B cell (primary cell): ENCODE results near the gene CACNA1D. TPM values are rescaled to one million over a fixed set of nuclear protein-coding genes. Genes with fewer than 3 reads are reported as not detected.

Experiments
- ATAC-seq: fragments of 200-7000 bp; cut with Tn5 transposase; one replicate; pipeline ENCODE4 v1.10.0; 2021; ENCODE audit warnings: low read depth, mild to moderate bottlenecking, moderate number of reproducible peaks, moderate library complexity
- CTCF ChIA-PET: fragments of 350-600 bp; sonication (Branson Sonifier 250); formaldehyde crosslinking; loops from one replicate; lab custom pipeline; 2021; ENCODE audit warnings: antibody characterized with exemption, inconsistent platforms; lab: Charles Lee
- POLR2A ChIA-PET: fragments of 350-600 bp; sonication (Branson Sonifier 250); formaldehyde crosslinking; loops from one replicate; lab custom pipeline; 2021; ENCODE audit warnings: antibody characterized with exemption; lab: Charles Lee
- DNase-seq: peaks from one replicate; pipeline ENCODE4 v3.0.0; 2013
- H2AFZ ChIP-seq: 2 replicates; pipeline ENCODE4 v1.6.1; 2012; ENCODE audit warnings: mild to moderate bottlenecking, low read depth, low read length; ENCODE audit not compliant: insufficient read depth, poor library complexity, severe bottlenecking
- H3K27ac ChIP-seq, 2 donors: 1 replicate in 1 of 2; 2 replicates in 1 of 2; pipeline ENCODE4 v1.5.1; 2012 to 2013; ENCODE audit warnings: low read length in 2 of 2, mild to moderate bottlenecking in 2 of 2, moderate library complexity in 1 of 2
- H3K27me3 ChIP-seq, 4 experiments: fragments of 200-600 bp in 1 of 4; sonication (generic) in 1 of 4; replicated peaks in 1 of 4; 1 replicate in 2 of 4; 2 replicates in 2 of 4; pipeline versions ENCODE4 v1.6.1 to v1.7.0; 2013 to 2016; ENCODE audit warnings: low read length in 3 of 4, mild to moderate bottlenecking in 2 of 4, mixed read lengths in 1 of 4, moderate library complexity in 1 of 4; ENCODE audit not compliant: insufficient read depth in 4 of 4, control insufficient read depth in 3 of 4; ENCODE audit errors: control extremely low read depth in 1 of 4
- H3K36me3 ChIP-seq, 2 experiments: replicated peaks in 1 of 2; 1 replicate in 1 of 2; 2 replicates in 1 of 2; pipeline versions ENCODE4 v1.6.1 to v1.7.1; 2013; ENCODE audit warnings: low read length in 1 of 2; ENCODE audit not compliant: insufficient read depth in 2 of 2, control insufficient read depth in 1 of 2; ENCODE audit errors: control extremely low read depth in 1 of 2, extremely low read depth in 1 of 2
- H3K4me1 ChIP-seq, 2 donors: fragments of 200-600 bp in 1 of 2; sonication (generic) in 1 of 2; 1 replicate in 1 of 2; 2 replicates in 1 of 2; pipeline versions ENCODE4 v1.5.1 to v1.6.1; 2013 to 2017; ENCODE audit warnings: low read length in 2 of 2; ENCODE audit not compliant: control insufficient read depth in 2 of 2, insufficient read depth in 2 of 2
- H3K4me2 ChIP-seq: replicated peaks from 2 replicates; pipeline ENCODE3; 2012; ENCODE audit warnings: mild to moderate bottlenecking, low read depth, low read length; ENCODE audit not compliant: poor library complexity, severe bottlenecking
- H3K4me3 ChIP-seq, 5 experiments: fragments of 200-600 bp in 1 of 5; sonication (generic) in 1 of 5; 1 replicate in 3 of 5; 2 replicates in 2 of 5; pipeline versions ENCODE4 v1.5.1 to v1.7.0; 2011 to 2016; ENCODE audit warnings: low read length in 4 of 5, mild to moderate bottlenecking in 4 of 5, low read depth in 2 of 5, control low read depth in 1 of 5, moderate library complexity in 1 of 5; ENCODE audit not compliant: insufficient read depth in 1 of 5; ENCODE audit errors: control extremely low read depth in 1 of 5, extremely low read depth in 1 of 5
- H3K79me2 ChIP-seq: fragments of 200-600 bp; sonication (generic); one replicate; pipeline ENCODE4 v1.6.0; 2016; ENCODE audit warnings: low read length; ENCODE audit not compliant: control insufficient read depth, insufficient read depth
- H3K9ac ChIP-seq: fragments of 200-600 bp; sonication (generic); 2 replicates; pipeline ENCODE4 v1.6.1; 2017; ENCODE audit warnings: mild to moderate bottlenecking, low read length, moderate library complexity
- H3K9me3 ChIP-seq, 3 donors: one replicate each; pipeline versions ENCODE4 v1.6.1 to v1.7.1; 2013; ENCODE audit warnings: low read length in 2 of 3; ENCODE audit not compliant: control insufficient read depth in 2 of 3, insufficient read depth in 1 of 3; ENCODE audit errors: control extremely low read depth in 1 of 3
- H4K20me1 ChIP-seq: 2 replicates; pipeline ENCODE4 v1.6.0; 2012; ENCODE audit warnings: mild to moderate bottlenecking, low read length; ENCODE audit not compliant: insufficient read depth, control insufficient read depth, poor library complexity, severe bottlenecking
- H3K27ac Mint-ChIP-seq: one replicate; pipeline ENCODE4 v1.8.0; 2021; ENCODE audit warnings: mixed read lengths
- H3K27me3 Mint-ChIP-seq: one replicate; pipeline ENCODE4 v1.8.0; 2021; ENCODE audit warnings: mixed read lengths
- H3K4me1 Mint-ChIP-seq: one replicate; pipeline ENCODE4 v1.8.0; 2021; ENCODE audit warnings: mixed read lengths
- H3K4me3 Mint-ChIP-seq: one replicate; pipeline ENCODE4 v1.8.0; 2021; ENCODE audit warnings: mixed read lengths
- H3K9me3 Mint-ChIP-seq: one replicate; pipeline ENCODE4 v1.8.0; 2022; ENCODE audit warnings: mixed read lengths; ENCODE audit not compliant: insufficient read depth
- EZH2 ChIP-seq: IDR thresholded peaks from 2 replicates; pipeline ENCODE4 v1.6.1; 2012; ENCODE audit warnings: borderline replicate concordance, low read depth, mild to moderate bottlenecking, moderate library complexity, low read length; ENCODE audit not compliant: insufficient read depth, poor library complexity, severe bottlenecking
- WGBS: methylation state at CpG from one replicate; pipeline ENCODE4 v1.1.5; 2013; ENCODE audit warnings: missing lambda C conversion rate; ENCODE audit not compliant: insufficient coverage; 5-methylcytosine and 5-hydroxymethylcytosine counted together
- intact Hi-C: fragments of 100-400 bp; cut with micrococcal nuclease; formaldehyde crosslinking; loops from one replicate; pipeline ENCODE4 v1.10.0; 2022
- polyA plus RNA-seq: library from polyadenylated mRNA; depleted of rRNA; stranded (reverse); fragments of >200 nt; gene quantifications from 2 replicates; pipeline ENCODE4 v1.2.3, GENCODE V29; 2012
- total RNA-seq, 2 donors: library from RNA; stranded (reverse); fragments of 120-200 nt in 1 of 2; gene quantifications; 1 replicate in 1 of 2; 2 replicates in 1 of 2; pipeline versions ENCODE4 v1.2.3 to v1.2.4, GENCODE V29; 2013 to 2022
- TF ChIP-seq, protein P1 (sequence below): fragments of 200-600 bp; IDR thresholded peaks from one replicate; pipeline ENCODE4 v1.8.0; 2022; ENCODE audit warnings: antibody characterized with exemption, mild to moderate bottlenecking

CACNA1D gene
- total and polyA plus RNA-seq, 2 donors (not counting 1 experiment from before 2014, with no cell fraction given): 0.06 to 0.07 TPM

DNA sequence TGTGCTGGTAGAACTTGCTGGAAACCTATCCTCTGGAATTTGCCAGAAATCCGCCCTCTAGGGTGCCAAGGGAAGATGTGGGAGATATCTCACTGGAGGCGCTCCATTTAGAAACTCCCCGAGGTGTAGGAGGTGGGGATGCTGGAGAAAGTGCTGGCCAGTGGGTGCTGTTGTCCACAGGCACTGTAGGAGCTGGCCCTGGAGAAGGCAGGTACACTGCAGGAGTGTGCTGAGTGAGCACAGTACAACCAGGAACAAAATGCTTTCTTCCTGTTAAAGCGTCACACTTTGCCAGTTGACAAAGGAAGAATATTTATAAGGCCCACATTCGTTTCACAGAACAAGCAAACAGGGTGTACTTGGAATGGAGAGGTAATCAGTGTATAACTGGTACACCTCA is 119.9 kb downstream of the CACNA1D start:
- no peak overlapping the region for H3K27ac Mint-ChIP-seq
- no peak for ATAC-seq
- H3K27me3 ChIP-seq: no peaks in the 10 kb centered on the region
- intact Hi-C loops: no loop called here
- H3K4me3 Mint-ChIP-seq: no peak overlapping the region
- TF ChIP-seq, protein P1, sequence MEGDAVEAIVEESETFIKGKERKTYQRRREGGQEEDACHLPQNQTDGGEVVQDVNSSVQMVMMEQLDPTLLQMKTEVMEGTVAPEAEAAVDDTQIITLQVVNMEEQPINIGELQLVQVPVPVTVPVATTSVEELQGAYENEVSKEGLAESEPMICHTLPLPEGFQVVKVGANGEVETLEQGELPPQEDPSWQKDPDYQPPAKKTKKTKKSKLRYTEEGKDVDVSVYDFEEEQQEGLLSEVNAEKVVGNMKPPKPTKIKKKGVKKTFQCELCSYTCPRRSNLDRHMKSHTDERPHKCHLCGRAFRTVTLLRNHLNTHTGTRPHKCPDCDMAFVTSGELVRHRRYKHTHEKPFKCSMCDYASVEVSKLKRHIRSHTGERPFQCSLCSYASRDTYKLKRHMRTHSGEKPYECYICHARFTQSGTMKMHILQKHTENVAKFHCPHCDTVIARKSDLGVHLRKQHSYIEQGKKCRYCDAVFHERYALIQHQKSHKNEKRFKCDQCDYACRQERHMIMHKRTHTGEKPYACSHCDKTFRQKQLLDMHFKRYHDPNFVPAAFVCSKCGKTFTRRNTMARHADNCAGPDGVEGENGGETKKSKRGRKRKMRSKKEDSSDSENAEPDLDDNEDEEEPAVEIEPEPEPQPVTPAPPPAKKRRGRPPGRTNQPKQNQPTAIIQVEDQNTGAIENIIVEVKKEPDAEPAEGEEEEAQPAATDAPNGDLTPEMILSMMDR: no peak
- no peak for TF ChIP-seq EZH2
- no peak overlapping the region for H3K4me3 ChIP-seq
- no peak overlapping the region for H3K27ac ChIP-seq
- no peak overlapping the region for H2AFZ ChIP-seq
- no peak for DNase-seq
- H3K9me3 ChIP-seq: no peaks in the 10 kb centered on the region
- no peak overlapping the region for H3K9ac ChIP-seq
- H4K20me1 ChIP-seq: no peaks in the 10 kb centered on the region
- H3K79me2 ChIP-seq: no peaks in the 10 kb centered on the region
- peaks cover 10 to 23% of the 10 kb centered on the region in 2 donors for H3K4me1 ChIP-seq
- CTCF ChIA-PET: no interaction called here
- POLR2A ChIA-PET: no interaction called here
- H3K9me3 Mint-ChIP-seq: no peaks in the 10 kb centered on the region
- H3K36me3 ChIP-seq: no peaks in the 10 kb centered on the region
- peaks cover 20% of the 10 kb centered on the region for H3K4me1 Mint-ChIP-seq
- no peak overlapping the region for H3K4me2 ChIP-seq
- WGBS: 90% methylated on average over 3 of the region's 5 CpGs
- H3K27me3 Mint-ChIP-seq: peaks cover 2% of the 10 kb centered on the region

DNA sequence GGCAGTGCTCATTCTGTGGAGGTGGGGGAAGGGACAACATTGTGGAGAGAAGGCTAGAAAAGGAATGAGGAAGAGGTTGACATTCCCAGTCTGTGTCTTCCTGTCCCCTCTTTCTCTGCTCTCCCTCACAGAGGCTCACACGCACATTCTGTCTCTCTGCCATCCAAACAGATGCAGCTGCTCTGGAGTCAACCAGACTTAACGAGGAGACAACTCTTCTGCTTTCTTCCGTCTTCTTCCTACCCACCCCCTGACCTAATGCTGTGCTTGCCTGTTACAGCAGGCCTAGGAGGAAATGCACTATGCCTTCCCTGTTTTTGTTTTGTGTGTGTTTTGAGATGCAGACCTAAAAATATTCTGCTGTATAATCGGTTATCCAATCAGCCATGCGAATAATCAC is 121.9 kb downstream of the CACNA1D start:
- H3K9me3 ChIP-seq: no peaks in the 10 kb centered on the region
- H2AFZ ChIP-seq: no peak overlapping the region
- POLR2A ChIA-PET: no interaction called here
- H3K27ac ChIP-seq: no peak overlapping the region
- H3K79me2 ChIP-seq: no peaks in the 10 kb centered on the region
- CTCF ChIA-PET: interaction anchor here (0.6 kb wide), 1 partner anchor 34 kb away, joined by 3 read pairs; no protein-coding TSS in a partner anchor
- peaks cover 20% of the 10 kb centered on the region for H3K4me1 Mint-ChIP-seq
- H3K4me1 ChIP-seq: peaks cover 10 to 23% of the 10 kb centered on the region in 2 donors
- no peak overlapping the region for H3K4me3 ChIP-seq
- ATAC-seq: no peak
- peaks cover 0 to 4% (median 0%) of the 10 kb centered on the region in 4 experiments for H3K27me3 ChIP-seq
- no peaks in the 10 kb centered on the region for H3K36me3 ChIP-seq
- no peak for DNase-seq
- peaks cover 11% of the 10 kb centered on the region for H3K27me3 Mint-ChIP-seq
- H3K4me3 Mint-ChIP-seq: no peak overlapping the region
- intact Hi-C loops: no loop called here
- no peak overlapping the region for H3K9ac ChIP-seq
- 45% methylated on average over 4 of the region's 5 CpGs for WGBS
- no peak for TF ChIP-seq EZH2
- TF ChIP-seq, protein P1: no peak
- no peaks in the 10 kb centered on the region for H4K20me1 ChIP-seq
- no peak overlapping the region for H3K27ac Mint-ChIP-seq
- H3K4me2 ChIP-seq: no peak overlapping the region
- H3K9me3 Mint-ChIP-seq: no peaks in the 10 kb centered on the region
